K562 (cell line): ENCODE measurements around the gene CACNB2.

Experiments
- ETV6 ChIP-seq, 3 experiments: fragments of 150-350 bp in 1 of 3; sonication (generic) in 1 of 3; formaldehyde crosslinking in 1 of 3; IDR thresholded peaks; 2 replicates each; pipeline versions ENCODE4 v1.6.1 to v1.8.0; 2014 to 2022; ENCODE audit warnings: borderline replicate concordance in 2 of 3, low read depth in 2 of 3, antibody characterized with exemption in 1 of 3, low read length in 1 of 3, mild to moderate bottlenecking in 1 of 3, missing genetic modification reagents in 1 of 3
- NCOA1 ChIP-seq: fragments of 450-650 bp; IDR thresholded peaks from 2 replicates; pipeline ENCODE4 v1.6.1; 2016; ENCODE audit warnings: low read depth
- NR2F6 ChIP-seq: fragments of 450-650 bp; formaldehyde crosslinking; IDR thresholded peaks from 2 replicates; pipeline ENCODE4 v1.4.0; 2020; ENCODE audit warnings: mild to moderate bottlenecking

DNA sequence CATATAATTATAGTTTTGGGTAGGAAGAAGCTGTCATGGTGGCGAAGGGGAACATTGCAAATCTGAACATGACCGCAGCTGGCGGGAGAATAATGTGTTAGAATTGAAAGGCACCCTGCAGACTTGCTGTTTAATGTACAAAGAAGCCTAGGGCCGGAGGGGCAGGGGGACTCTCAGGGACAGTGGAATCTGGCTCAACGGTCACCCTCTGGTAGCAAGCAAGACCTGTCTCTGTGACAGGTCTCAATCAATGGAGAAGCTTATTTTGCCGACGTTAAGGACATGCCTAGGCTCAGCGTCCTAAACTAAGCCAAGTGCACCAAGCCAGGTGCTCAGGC is 333.9 kb downstream of the CACNB2 start:
- no peak for TF ChIP-seq NR2F6 (CRISPR knock-in tag)
- TF ChIP-seq NCOA1: no peak
- no peak for TF ChIP-seq ETV6 (IDR thresholded peaks at IDR 0.05; ENCODE audit: borderline replicate concordance in 1 of 2, low read depth in 2 of 2, low read length in 1 of 2)
- TF ChIP-seq ETV6 (CRISPR knock-in tag; IDR thresholded peaks at IDR 0.05; ENCODE audit: borderline replicate concordance): no peak
